HG02642 (cell line): ENCODE results near the gene FANCL.
"Not testable (repeated sequence)": the region's sequence is repeated elsewhere in the genome, so short reads cannot be mapped to it uniquely, and the experiment has no call there.

ENCODE experiments used
- ATAC-seq: cut with Tn5 transposase; IDR thresholded peaks from one replicate; pipeline ENCODE4 v1.9.1; 2021; ENCODE audit warnings: mild to moderate bottlenecking; ENCODE audit not compliant: unreplicated experiment, poor library complexity

The FANCL gene

DNA sequence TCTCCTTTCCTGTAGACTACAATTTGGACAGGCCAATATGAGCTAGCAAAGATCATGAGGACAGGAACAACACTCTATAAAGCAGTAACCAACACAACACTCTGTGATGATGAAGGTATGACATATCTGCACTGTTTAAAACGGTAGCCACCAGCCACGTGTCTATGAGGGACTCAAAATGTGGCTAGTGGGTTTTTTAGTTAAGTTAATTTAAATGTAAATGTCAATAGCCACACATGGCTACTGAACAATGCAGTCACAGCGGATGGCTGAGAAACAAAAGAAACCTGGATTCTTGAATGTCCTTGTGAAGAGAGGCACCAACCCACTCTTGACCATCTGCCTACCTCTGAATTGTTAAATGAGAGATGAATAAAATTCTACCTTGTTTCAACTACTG is 33.9 kb downstream of the FANCL start:
- ATAC-seq, result no peak

DNA sequence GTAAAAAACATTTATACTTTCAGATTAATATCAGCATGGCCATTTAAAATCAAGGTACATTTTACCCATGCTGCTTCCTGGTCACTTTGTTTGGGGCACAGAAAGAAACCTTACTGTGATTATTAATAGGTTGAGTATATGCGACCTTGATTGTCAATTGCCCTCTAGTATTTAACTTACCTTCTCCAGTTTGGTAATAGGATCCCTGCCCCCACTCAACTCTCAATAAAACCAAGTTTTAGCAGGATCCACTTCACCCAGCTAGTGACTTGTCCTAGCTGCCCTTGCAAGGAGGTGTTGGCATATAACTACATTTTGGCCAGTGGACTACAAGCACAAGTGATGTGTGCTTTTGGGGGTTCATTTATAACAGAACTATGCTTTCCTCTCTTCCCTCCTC is 34.3 kb downstream of the FANCL start:
- no peak for ATAC-seq

DNA sequence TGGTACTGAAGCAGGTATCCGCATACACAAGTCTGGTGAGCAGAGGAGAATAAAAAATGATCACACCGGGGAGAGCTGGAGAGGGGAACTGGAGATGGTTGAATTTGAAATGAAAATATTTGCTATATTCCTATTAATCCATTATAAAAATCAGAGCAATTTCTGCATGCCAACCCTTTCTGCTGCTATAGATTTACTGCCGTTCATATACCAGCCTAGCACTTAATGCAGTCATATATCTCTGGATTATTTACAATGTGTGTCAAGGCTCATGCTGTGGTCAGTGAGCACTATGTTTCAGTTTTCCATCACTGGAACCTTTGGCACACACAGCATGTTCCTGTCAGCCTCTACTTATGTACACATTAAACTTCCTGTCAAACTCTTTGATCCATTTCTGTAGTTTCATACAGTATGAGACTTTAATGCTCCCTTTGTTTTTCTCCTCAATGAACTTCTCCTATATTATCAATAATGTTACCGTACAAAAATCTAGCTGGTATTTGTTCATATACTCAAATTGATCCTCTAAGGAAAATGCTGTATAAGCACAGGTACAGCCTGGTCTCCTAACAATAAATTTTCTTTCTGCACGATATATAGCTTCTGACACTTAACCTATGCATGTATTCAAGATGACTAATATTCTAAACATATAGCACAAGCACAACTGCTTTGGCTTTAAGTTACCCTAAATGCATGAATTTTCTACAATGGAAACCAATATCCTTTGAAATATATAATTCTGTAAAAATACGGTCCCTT is 36.7 kb downstream of the FANCL start:
- ATAC-seq, result no peak

DNA sequence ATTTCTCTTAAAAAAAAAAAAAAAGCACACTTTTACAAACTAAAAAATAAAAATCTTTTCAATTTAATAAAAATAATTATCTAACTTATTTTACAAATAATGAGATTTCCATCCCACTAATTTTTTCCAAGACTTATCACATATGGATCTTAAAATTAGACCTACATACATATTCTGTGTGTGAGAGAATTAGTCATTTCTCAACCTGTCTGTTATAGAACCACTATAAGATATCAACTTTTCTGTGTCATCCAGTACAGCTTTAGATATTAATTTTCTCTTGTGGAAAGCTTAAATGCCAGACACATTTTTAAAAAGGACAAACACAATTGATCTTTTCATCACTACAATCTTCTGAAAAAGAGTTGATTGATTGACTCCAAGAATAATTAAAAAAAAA is 38.1 kb downstream of the FANCL start:
- ATAC-seq, result no peak

DNA sequence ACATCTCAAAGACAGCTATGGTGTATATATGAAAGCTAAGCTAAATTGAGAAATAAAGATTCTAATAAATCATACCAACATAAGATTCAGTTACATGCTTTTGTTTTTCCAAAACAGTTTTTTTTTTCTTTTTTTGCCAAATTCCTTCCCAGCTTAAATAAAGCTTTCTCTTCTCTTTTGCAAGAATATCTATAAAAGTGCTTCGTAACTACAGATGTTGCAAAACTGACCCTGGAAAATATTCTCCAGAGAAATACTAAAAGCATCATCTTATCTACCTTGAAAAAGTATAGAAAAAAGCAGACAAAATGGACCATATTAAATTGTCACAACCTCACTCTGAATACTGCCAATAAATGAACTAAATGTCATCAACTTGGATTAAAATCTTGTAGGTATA is 38.7 kb downstream of the FANCL start:
- no peak for ATAC-seq

DNA sequence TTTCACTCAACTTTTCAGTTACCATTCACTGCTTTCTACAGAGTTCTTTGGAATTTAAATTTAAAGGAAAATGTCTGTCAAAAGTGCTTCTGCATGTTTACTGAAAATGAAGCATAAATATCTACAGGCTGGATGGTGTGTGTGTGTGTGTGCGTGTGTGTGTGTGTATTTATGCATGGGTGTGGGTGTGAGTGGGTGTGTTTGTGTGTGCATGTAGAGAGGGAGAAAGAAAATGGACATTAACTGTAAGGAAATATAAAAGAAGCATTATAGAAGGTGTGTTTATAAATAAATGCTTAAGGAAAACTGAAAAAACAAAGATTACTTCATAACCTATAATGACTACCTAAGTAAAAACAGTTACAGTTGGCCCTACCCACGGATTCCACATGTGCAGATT is 43.2 kb downstream of the FANCL start:
- no peak for ATAC-seq

DNA sequence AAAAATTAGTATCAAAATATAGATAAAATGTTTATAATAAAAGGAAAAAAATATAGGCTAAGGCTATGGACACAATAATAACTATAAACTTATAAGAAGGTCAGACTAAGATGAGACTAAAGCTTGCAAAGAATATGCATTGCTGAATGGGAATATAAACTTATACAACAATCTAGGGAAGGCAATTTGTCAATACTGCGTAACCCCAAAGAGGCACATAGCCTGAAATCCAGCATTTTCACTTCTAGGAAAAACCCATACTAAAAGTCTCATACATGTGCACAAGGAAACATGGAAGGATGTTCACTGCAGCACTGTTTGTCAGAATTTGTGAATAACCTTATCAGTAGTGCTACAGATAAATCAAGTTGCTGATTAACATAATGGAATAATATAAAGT is 45.5 kb downstream of the FANCL start:
- no peak for ATAC-seq

DNA sequence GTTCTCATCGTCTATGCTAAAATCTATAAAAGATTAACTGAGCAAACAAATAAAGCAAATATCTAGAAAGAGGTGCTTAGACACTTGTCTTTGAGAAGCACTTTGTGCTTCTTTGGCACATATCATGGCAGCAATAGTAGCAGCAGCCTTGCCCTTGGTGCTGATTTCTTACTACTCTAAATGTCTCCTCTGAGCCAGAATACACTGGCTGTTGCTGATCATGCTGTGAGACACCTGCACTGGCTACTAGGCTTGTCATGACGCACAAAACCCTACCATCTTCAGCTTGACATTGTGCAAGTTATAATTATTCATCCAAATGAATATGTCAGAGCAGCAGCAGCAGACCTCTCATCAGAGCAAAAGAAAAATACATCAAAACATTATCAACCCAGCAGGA is 46.7 kb downstream of the FANCL start:
- no peak for ATAC-seq

DNA sequence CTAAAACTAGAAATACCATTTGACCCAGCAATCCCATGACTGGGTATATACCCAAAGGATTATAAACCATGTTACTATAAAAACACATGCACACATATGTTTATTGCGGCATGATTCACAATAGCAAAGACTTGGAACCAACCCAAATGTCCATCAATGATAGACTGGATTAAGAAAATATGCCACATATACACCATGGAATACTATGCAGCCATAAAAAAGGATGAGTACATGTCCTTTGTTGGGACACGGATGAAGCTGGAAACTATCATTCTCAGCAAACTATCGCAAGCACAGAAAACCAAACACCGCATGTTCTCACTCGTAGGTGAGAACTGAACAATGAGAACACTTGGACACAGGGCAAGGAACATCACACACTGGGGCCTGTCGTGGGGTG is 54.1 kb downstream of the FANCL start:
- ATAC-seq, result not testable (repeated sequence)

DNA sequence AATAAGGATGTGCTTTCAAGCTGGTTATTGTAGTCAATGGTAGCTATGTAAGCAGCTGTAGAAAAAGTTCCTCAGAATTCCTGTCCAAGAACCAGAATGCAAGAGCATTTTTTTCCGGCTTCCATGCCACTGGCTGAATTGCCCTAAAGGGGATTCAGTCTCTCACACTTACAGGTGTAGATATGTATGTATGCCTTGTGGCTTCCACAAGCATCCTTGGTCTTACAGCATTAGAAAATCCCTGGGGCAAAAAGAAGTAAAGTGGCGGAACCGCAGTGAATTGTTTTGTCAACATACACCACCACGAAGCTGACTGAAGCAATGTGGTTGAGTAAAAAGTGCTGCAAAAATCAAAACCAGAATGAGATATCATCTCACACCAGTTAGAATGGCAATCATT is 54.6 kb downstream of the FANCL start:
- ATAC-seq, result no peak

DNA sequence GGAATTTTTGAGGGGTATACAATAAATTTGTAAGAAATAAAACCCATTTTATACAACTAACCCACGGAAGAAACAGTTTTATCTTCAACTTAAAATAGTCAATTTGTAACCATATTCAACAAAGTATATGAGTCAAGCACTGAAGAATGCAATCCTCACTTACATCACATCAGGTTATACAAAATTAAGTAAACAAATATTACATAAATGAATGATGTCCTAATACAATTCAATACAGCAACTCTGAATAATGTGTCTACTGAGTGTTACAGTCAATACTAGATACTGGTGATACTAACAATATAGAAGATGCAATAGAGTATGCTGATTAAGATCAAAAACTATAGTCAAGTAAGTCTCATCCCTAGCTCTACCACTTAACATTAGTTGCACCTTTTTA is 58.6 kb downstream of the FANCL start:
- no peak for ATAC-seq

DNA sequence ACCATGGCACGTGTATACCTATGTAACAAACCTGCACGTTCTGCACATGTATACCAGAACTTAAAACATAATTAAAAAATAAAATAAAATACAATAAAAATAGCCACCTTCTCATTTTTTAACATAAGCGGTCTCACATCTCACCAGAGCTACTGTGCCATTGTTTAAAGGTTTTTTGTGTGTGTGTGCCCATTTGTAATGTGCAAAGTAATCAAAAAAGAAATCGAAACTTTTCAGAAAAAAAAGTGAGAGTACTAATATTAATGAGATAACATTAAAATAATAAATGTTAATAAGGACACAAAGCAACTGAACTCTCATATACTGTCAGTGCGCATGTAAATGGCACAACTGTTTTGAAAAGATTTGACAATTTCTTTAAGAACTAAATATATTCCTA is 60.5 kb downstream of the FANCL start:
- ATAC-seq, result no peak

DNA sequence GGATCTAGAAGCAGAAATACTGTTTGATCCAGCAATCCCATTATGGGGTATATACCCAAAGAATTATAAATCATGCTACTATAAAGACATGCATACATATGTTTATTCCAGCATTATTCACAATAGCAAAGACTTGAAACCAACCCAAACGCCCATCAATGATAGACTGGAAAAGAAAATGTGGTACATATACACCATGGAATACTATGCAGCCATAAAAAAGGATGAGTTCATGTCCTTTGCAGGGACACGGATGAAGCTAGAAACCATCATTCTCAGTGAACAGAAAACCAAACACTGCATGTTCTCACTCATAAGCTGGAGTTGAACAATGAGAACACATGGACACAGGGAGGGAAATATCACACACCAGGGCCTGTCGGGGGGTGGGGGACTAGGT is 61.0 kb downstream of the FANCL start:
- ATAC-seq, result not testable (repeated sequence)

DNA sequence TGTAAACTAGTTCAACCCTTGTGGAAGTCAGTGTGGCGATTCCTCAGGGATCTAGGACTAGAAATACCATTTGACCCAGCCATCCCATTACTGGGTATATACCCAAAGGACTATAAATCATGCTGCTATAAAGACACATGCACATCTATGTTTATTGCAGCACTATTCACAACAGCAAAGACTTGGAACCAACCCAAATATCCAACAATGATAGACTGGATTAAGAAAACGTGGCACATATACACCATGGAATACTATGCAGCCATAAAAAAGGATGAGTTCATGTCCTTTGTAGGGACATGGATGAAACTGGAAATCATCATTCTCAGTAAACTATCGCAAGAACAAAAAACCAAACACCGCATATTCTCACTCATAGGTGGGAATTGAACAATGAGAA is 63.9 kb downstream of the FANCL start:
- not testable (repeated sequence) for ATAC-seq

DNA sequence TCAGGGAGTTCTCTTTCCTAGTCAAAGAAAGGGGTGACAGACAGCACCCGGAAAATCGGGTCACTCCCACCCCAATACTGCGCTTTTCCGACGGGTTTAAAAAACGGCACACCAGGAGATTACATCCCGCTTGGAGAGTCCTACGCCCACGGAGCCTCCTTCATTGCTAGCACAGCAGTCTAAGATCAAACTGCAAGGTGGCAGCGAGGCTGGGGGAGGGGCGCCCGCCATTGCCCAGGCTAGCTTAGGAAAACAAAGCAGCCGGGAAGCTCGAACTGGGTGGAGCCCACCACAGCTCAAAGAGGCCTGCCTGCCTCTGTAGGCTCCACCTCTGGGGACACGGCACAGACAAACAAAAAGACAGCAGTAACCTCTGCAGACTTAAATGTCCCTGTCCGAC is 69.3 kb downstream of the FANCL start:
- ATAC-seq, result not testable (repeated sequence)

DNA sequence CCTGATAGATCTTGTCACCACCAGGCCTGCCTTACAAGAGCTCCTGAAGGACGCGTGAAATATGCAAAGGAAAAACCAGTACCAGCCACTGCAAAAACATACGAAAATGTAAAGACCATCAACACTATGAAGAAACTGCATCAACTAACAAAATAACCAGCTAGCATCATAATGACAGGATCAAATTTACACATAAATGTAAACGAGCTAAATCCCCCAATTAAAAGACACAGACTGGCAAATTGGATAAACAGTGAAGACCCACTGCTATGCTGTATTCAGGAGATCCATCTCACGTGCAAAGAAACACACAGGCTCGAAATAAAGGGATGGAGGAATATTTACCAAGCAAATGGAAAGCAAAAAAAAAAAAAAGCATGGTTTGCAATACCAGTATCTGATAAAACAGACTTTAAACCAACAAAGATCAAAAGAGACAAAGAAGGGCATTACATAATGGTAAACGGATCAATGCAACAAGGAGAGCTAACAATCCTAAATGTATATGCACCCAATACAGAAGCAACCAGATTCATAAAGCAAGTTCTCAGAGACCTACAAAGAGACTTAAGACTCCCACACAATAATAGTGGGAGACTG is 70.7 kb downstream of the FANCL start:
- not testable (repeated sequence) for ATAC-seq

DNA sequence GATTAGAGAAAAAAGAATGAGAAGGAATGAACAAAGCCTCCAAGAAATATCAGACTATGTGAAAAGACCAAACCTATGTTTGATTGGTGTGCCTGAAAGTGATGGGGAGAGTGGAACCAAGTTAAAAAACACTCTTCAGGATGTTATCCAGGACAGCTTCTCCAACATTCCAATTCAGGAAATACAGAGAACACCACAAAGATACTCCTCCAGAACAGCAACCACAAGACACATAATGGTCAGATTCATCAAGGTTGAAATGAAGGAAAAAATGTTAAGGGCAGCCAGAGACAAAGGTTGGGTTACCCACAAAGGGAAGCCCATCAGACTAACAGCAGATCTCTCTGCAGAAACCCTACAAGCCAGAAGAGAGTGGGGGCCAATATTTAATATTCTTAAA is 71.3 kb downstream of the FANCL start:
- not testable (repeated sequence) for ATAC-seq

DNA sequence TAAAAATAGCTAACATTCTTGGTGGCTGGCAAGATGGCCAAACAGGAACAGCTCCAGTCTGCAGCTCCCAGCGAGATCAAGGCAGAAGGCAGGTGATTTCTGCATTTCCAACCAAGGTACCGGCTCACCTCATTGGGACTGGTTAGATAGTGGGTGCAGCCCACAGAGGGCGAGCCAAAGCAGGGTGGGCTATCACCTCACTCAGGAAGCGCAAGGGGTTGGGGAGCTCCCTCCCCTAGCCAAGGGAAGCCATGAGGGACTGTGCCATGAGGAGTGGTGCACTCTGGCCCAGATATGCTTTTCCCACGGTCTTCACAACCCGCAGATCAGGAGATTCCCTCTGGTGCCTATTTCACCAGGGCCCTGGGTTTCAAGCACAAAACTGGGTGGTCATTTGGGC is 73.0 kb downstream of the FANCL start:
- ATAC-seq, result not testable (repeated sequence)

DNA sequence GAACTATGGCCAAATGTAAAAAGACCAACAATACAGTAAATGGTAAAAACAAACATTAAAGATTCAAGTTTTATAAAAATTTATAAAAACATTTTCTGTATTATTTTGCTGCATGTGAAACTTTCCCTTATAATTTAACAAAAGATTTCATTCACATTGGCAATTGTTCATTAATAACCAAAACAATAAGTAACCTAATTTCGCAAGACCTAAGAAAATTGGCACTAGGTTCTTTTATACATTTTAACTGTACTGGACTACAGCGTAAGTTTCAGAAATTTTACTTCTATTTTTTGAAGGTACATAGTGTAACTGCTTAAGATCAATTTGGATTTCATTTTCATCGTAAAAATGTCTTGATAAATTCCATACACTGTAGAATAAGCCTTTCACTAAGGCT is 77.2 kb downstream of the FANCL start:
- no peak for ATAC-seq

DNA sequence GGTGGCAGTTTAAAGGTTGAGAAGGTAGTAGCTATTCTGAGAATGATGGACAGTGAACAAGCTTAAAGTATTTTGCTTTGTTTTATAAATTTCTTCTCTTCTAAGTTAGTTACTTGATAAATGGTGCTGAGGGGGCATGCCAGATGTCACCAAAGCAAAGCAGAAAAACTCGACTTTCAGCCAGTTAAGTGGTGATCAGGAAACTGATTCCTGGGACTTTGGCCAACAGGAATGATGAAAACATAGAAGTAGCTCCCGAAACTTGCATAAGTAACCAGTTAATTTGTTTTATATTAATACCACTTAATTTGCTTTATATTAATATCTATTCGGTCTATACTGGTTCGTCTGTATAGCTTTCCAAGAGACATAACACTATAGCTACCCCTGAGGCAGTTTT is 82.6 kb downstream of the FANCL start:
- ATAC-seq, result no peak

DNA sequence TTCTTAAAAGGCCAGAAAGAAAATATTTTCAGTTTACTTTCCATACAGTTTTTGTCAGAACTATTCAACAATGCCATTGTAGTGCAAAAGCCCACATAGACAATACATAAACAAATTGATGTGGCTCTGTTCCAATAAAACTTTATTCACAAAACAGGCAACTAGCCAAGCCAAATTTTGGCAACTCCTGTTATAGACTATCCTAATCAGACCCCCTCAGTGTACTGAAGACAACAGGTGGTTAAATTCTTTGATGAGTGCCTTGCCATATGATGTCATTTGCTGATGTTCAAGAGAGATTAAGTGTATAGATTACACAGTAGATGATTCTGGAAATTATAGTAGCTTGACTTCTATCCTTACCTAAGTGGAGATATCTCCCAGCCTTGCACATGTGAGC is 83.4 kb downstream of the FANCL start:
- ATAC-seq, result no peak

DNA sequence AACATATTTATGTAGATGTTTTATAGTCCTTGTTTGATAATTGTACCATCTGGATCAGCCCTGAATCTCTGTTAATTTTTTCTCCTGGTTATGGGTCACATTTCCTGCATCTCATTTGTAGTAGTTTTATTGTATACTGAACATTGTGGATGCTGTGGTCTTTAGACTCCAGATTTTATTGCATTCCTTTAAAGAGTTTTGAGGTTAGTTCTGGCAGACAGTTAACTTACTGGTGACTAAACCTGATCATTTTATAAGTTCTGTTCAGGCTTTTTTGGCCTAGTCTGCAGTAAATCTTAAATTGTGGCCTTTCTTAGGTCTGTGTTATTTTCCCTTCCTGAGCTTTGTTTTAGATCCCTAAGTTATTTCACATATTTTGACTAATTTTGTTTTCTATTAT is 84.3 kb downstream of the FANCL start:
- ATAC-seq, result no peak
